ENCODE measurements around the gene SEMA4D.

The SEMA4D gene

GRCh38 chr9:89319015-89319905 lies 178.7 kb downstream of the SEMA4D start:
- no peak for DNase-seq (ENCODE audit: low read depth in 2 of 2)

- peak; percentile 86 to 90 for DNase-seq (ENCODE audit: low read depth in 2 of 2)
Observed at GRCh38 chr9:89318123-89319014, 179.5 kb downstream of the SEMA4D start, which contains the start of gene SECISBP2. Gene SECISBP2, plus strand, starts transcription at chr9:89318500. Its CDS starts 77 bp downstream, at chr9:89318577.

- DNase-seq (ENCODE audit: low read depth in 2 of 2) = no peak
Observed at GRCh38 chr9:89317282-89317681, 180.6 kb downstream of the SEMA4D start.

- no peak for DNase-seq (ENCODE audit: low read depth in 2 of 2)
Observed at GRCh38 chr9:89315482-89315881, 182.4 kb downstream of the SEMA4D start.

GRCh38 chr9:89314955-89315354 lies 183.0 kb downstream of the SEMA4D start:
- no peak for DNase-seq (ENCODE audit: low read depth in 2 of 2)

GRCh38 chr9:89313842-89314241 lies 184.1 kb downstream of the SEMA4D start:
- no peak for DNase-seq (ENCODE audit: low read depth in 2 of 2)

GRCh38 chr9:89312222-89312571 lies 185.7 kb downstream of the SEMA4D start:
- DNase-seq (ENCODE audit: low read depth in 2 of 2) = no peak

- peak in 1 of 2 donors; percentile 8 for DNase-seq (ENCODE audit: low read depth in 2 of 2)
Observed at GRCh38 chr9:89311346-89312221, 186.3 kb downstream of the SEMA4D start.

Data from stimulated activated CD8-positive, alpha-beta memory T cell treated with anti-CD3 and anti-CD28 coated beads, Interleukin-2, amount 100 ng/mL, for 1 hour (primary cell).